ENCODE results near the gene CYLD.
A peak's percentile ranks its signal among the peaks of the same experiment; 100 is the strongest.

Gene CYLD

GRCh38 chr16:50789757-50790156, 47.9 kb downstream of the CYLD start:
- DNase-seq = no peak

DNA sequence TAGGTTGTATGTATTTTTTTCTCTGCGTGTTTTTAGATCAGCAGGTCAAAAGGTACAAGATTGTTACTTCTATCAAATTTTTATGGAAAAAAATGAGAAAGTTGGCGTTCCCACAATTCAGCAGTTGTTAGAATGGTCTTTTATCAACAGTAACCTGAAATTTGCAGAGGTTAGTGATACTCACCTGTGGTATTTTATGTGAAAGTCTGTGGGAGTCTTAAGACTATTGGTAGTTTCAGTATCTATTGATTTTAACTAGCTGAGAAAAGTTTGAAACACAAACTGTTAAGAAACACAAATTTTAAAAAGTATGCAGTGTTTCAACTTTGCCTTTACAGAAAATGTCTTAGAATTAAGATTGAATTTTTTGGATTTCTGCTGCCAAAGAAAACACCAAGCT, 49.6 kb downstream of the CYLD start:
- no peak for DNase-seq

DNA sequence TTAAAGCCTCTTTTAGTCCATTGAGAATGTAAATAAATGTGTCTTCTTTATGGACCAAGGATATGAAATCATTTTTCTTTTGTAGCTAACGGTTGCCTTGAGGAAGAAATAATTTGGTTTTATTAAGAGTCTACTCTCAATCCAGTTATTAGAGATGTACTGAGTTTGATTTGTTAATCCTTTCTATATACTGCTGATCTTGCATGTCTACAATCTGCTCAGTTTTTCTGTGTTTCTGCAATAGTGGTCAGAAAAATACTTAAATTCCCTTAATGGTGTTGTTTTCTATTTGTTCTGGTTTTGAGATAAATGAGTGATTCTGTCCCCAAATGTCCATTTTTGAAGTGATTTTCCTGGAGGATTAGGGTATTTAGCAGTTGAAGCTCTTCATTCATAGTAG, 54.9 kb downstream of the CYLD start:
- DNase-seq = no peak

- DNase-seq = no peak
Measured at GRCh38 chr16:50797456-50797855, 55.6 kb downstream of the CYLD start.

DNA sequence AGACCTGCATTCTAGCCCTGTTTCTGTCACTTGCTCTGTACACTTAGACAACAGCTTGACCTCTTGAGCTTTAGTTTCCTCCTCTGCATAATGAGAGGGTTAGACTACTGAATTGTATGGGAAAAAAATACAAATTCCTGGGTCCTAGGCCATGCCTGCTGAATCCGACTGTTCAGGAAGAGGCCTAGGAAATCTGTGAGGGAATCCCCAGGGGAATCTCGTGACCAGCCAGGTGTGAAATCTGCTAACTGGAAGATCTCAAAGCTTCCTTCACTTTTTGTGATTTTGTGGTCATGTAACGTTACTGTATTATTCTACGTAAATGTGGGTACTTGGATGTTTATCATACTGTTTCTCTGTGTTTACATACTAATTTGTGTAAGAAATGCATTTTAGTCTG, 58.2 kb downstream of the CYLD start:
- DNase-seq = no peak

DNA sequence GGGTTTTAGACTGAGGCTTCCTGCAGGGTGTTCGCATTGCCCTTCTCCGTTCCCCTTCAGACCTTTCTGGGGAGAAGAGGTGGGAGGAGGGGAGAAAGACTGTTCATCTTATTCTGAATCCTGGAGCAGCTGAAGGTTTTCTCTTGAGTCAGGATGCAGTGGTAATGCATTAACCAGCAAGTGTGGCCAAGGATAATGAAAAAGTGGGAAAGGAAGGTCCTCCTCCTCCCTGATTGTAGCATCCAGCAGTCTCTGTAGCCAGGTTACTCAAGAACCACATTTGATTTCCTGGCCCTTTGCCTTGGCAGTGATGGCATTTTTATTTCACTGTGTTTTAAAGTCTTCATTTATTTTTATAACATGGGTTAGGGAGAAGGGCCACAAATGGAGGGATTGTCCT, 59.1 kb downstream of the CYLD start:
- DNase-seq = no peak

GRCh38 chr16:50802000-50802399, 60.1 kb downstream of the CYLD start:
- DNase-seq = no peak

DNA sequence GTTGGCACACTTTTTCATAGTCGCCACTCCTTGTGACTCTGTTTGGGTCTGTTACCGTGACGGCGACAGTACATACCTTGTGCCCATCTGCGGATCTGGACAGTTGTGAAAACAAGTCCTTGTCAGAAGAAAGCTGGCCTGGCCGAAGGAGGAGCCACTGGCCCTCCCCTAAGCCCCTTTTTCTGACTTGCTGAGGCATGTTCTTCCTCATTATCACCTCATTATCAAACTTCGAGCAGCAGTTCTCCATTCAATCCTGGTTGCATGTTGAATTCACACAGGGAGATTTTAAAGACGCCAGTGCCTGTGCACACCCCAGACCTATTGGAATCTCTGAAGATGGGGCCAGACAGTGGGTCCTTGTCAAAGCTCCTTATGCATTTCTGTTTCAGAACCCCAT, 61.1 kb downstream of the CYLD start:
- no peak for DNase-seq

GRCh38 chr16:50804290-50804907, 62.5 kb downstream of the CYLD start:
- no peak for DNase-seq

- DNase-seq = peak; percentile 74
Measured at GRCh38 chr16:50806099-50807062, 64.5 kb downstream of the CYLD start.

- DNase-seq = no peak
Measured at GRCh38 chr16:50808929-50809538, 67.1 kb downstream of the CYLD start.

GRCh38 chr16:50809561-50809960, 67.7 kb downstream of the CYLD start:
- DNase-seq = no peak

GRCh38 chr16:50810241-50810965, 68.5 kb downstream of the CYLD start:
- DNase-seq = no peak

GRCh38 chr16:50812046-50812445, 70.2 kb downstream of the CYLD start:
- DNase-seq = no peak

DNA sequence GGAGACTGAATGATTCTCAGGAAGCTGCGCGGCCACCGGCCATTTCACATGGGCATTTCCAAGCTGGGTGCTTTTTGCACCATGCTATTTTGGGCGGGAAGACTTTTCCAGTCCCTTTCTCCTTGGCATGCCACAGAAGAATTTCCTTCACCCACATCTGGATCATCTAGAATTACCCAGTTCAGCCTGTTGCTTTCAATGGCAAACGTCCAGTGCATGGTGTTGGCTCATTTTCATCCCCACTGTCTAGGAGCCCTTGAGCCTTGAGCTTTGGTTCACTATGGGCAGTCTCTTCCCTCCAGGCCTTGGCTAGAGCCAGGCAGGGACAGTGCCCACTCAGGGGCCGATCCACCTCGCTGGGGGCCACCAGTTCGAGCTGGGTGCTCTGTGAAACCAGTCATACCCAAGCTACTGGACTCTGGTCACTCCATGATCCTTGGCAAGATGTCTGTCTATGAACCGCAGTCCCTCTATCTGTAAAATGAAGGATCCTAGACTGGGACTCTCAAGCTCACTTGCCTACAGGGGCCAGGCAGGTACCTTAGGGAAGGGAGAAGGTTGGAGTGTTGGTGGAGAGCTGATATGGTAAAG, 71.1 kb downstream of the CYLD start:
- no peak for DNase-seq

DNA sequence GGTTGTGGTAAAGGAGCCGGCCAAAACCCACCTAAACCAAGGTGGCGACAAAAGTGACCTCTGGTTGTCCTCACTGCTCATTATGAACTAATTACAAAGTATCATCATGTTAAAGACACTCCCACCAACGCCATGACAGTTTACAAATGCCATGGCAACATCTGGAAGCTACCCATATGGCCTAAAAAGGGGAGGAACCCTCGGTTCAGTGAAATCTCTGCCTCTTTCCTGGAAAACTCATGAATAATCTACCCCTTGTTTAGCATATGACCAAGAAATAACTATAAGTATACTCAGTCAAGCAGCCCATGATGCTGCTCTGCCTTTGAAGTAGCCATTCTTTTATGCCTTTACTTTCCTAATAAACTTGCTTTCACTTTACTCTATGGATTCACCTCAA, 72.2 kb downstream of the CYLD start:
- no peak for DNase-seq

DNA sequence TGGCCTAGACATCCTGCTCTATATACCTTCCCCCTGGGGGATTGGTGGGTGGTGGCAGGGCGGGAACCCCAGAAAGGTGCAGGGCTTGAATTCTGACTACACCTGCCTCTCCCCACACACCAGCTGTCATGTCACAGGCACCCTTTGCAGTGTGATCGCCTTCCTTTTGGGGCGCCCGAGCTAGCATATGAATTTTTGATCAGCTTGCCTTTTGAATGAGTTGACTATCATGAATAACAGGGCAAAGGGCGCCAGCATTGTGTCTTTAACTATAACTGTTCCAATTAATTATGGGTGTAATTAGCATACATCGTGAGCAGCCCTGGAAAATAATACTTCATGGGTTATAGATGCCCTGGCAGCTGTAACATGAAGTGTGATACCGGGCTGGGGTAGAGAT, 72.7 kb downstream of the CYLD start:
- no peak for DNase-seq

DNA sequence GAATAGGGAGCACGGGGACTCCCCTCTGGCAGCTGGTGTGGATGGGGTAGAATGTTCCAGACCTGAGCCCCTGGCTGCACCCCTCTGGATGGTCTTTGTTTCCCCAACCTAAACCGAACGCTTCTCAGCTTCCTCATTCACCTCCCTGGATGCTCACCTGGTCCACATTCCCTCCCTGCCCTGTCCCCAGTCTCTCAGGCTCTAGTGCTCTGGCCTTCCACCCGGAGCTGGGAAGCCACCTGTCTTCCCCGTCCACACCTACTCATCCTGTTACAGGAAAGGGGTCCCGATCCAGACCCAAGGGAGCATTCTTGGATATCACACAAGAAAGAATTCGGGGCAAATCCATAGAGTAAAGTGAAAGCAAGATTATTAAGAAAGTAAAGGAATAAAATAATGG, 73.5 kb downstream of the CYLD start:
- no peak for DNase-seq

DNA sequence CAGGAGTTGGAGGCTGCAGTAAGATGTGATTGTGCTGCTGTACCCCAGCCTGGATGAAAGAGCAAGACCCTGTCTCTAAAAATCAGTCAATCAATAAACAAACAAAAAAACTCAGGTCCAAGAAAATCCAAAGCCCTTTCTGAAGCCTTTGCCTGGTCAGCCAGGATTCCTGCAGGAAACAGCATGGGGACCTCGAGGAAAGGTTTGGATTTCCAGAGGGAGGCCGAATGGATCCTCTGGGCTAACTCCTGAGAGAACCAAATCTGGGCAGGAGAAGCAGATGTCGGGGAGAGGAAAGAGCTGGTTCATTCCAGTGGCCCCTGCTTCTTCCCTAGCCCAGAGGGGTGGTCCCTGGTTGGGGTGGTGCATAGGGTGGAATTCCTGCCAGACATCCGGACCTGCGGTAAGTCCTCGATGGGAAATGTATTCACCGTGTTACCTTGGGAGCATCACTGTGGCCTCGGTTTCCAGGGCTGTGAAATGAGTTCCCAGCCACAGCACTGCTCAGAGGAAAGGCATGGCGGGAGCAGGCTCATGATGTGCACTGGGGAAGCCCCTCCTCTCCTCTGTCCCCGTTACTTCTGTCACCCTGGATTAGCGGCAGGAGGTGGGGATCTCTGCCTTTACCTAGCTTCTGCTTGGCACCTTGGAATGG, 75.1 kb downstream of the CYLD start:
- no peak for DNase-seq

DNA sequence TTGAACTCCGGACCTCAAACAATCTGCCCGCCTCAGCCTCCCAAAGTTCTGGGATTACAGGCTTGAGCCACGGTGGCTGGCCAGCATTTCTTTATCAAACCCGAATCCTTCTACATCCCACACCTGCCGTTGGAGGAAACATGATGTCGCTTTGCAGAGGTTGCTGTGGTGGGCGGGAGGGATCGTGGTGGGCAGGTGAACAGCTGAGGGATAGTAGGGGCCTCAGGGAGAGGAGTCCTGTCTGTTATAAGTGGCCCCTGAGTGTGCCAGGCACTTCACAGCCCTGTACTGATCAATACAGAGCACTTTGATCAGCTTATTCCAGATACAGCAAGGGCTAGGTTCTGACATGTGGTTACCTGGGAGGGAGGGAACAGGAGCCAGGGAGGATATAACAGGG, 76.5 kb downstream of the CYLD start:
- DNase-seq = no peak

DNA sequence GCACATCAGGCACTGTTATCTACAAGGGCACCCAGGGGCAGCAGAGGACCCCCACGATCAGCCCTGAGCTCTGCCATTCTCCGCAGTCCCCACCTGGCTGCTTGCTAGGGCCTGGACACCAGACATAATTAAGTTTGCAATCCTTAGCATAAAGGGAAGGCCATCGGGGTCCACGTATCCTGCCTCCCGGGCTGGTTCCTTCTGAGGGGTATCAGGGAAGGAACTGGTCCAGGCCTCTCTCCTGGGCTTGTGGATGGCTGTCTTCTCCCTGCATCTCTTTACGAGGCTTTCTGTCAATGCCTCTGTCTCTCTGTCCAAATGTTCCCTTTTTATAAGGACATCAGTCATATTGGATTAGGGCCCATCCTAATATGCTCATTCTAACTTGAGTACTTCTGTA, 77.8 kb downstream of the CYLD start:
- DNase-seq = no peak

DNA sequence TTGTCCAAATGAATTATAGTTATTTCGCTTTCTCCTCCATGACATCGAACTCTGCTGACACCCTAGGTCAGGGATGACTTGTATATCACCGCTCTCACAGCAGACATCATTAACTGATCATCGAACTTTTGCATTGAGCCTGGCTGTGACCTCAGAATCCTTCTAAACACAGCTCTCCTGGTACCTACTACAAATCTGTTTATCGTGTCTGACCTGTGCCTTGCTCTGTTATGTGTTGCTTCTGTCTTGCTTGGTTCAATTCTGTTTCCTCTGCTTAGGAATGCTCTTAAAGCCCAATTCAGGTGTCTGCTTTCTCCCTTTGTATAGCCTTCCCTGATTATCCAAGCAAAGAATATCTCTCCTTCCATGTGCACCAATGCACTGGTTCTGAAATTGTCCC, 78.3 kb downstream of the CYLD start:
- no peak for DNase-seq
